ENCODE measurements around the gene MEIS1. TPM values are rescaled to one million over a fixed set of nuclear protein-coding genes. Genes with fewer than 3 reads are reported as not detected.
A peak's percentile ranks its signal among the peaks of the same experiment; 100 is the strongest.

MEIS1 gene
- polyA plus RNA-seq, 2 donors = 16.8 to 30.4 TPM

GRCh38 chr2:66498289-66498975 is 63.5 kb downstream of the MEIS1 start:
- 72 to 79% methylated on average over 5 of the region's 5 CpGs for WGBS, 2 donors
- Histone ChIP-seq H3K27ac (ENCODE audit: low read depth in 2 of 2, low read length in 1 of 2) (no peak overlapping the region), H3K4me1 (ENCODE audit: control insufficient read depth in 2 of 2, insufficient read depth in 2 of 2, low read length in 1 of 2) (peaks cover 3 to 8% of the 10 kb centered on the region in 2 donors)

GRCh38 chr2:66501267-66501666 is 66.3 kb downstream of the MEIS1 start:
- Histone ChIP-seq H3K36me3 (ENCODE audit: control insufficient read depth in 2 of 2, insufficient read depth in 2 of 2, low read length in 1 of 2) (peaks cover 0 to 3% of the 10 kb centered on the region in 2 donors), H3K4me1 (ENCODE audit: control insufficient read depth in 2 of 2, insufficient read depth in 2 of 2, low read length in 1 of 2) (peaks cover 0 to 6% of the 10 kb centered on the region in 2 donors)

More at GRCh38 chr2:66498289-66498975, 63.5 kb downstream of the MEIS1 start:
- Histone ChIP-seq H3K27me3 (ENCODE audit: control insufficient read depth in 1 of 2, insufficient read depth in 2 of 2, low read length in 2 of 2) (no peaks in the 10 kb centered on the region), H3K9me3 (ENCODE audit: control insufficient read depth in 2 of 2, insufficient read depth in 1 of 2, low read depth in 1 of 2, low read length in 1 of 2) (no peaks in the 10 kb centered on the region), H3K36me3 (ENCODE audit: control insufficient read depth in 2 of 2, insufficient read depth in 2 of 2, low read length in 1 of 2) (peaks cover 0 to 3% of the 10 kb centered on the region in 2 donors), H3K4me3 (ENCODE audit: low read depth in 1 of 2, low read length in 2 of 2) (no peak overlapping the region)

GRCh38 chr2:66506265-66506664 is 71.3 kb downstream of the MEIS1 start:
- no peaks in the 10 kb centered on the region for H3K9me3 ChIP-seq (ENCODE audit: control insufficient read depth in 2 of 2, insufficient read depth in 1 of 2, low read depth in 1 of 2, low read length in 1 of 2)
- H3K36me3 ChIP-seq (ENCODE audit: control insufficient read depth in 2 of 2, insufficient read depth in 2 of 2, low read length in 1 of 2) = peaks cover 0 to 3% of the 10 kb centered on the region in 2 donors
- no peak overlapping the region for H3K27ac ChIP-seq (ENCODE audit: low read depth in 2 of 2, low read length in 1 of 2)
- H3K4me3 ChIP-seq (ENCODE audit: low read depth in 1 of 2, low read length in 2 of 2) = no peak overlapping the region
- peaks cover 2 to 7% of the 10 kb centered on the region in 2 donors for H3K4me1 ChIP-seq (ENCODE audit: control insufficient read depth in 2 of 2, insufficient read depth in 2 of 2, low read length in 1 of 2)
- no peaks in the 10 kb centered on the region for H3K27me3 ChIP-seq (ENCODE audit: control insufficient read depth in 1 of 2, insufficient read depth in 2 of 2, low read length in 2 of 2)
- 77 to 82% methylated on average over 5 of the region's 5 CpGs for WGBS, 2 donors

More at GRCh38 chr2:66501267-66501666, 66.3 kb downstream of the MEIS1 start:
- Histone ChIP-seq H3K27me3 (ENCODE audit: control insufficient read depth in 1 of 2, insufficient read depth in 2 of 2, low read length in 2 of 2) (no peaks in the 10 kb centered on the region), H3K4me3 (ENCODE audit: low read depth in 1 of 2, low read length in 2 of 2) (no peak overlapping the region), H3K27ac (ENCODE audit: low read depth in 2 of 2, low read length in 1 of 2) (no peak overlapping the region), H3K9me3 (ENCODE audit: control insufficient read depth in 2 of 2, insufficient read depth in 1 of 2, low read depth in 1 of 2, low read length in 1 of 2) (no peaks in the 10 kb centered on the region)

- peaks cover 2 to 7% of the 10 kb centered on the region in 2 donors for H3K4me1 ChIP-seq (ENCODE audit: control insufficient read depth in 2 of 2, insufficient read depth in 2 of 2, low read length in 1 of 2)
- H3K9me3 ChIP-seq (ENCODE audit: control insufficient read depth in 2 of 2, insufficient read depth in 1 of 2, low read depth in 1 of 2, low read length in 1 of 2) = no peaks in the 10 kb centered on the region
These were observed 72.8 kb downstream of the MEIS1 start for GRCh38 chr2:66507673-66508201.

GRCh38 chr2:66508484-66509071 is 73.7 kb downstream of the MEIS1 start:
- H3K4me3 ChIP-seq (ENCODE audit: low read depth in 1 of 2, low read length in 2 of 2) = no peak overlapping the region
- 51 to 54% methylated on average over 17 of the region's 17 CpGs for WGBS, 2 donors
- no peaks in the 10 kb centered on the region for H3K9me3 ChIP-seq (ENCODE audit: control insufficient read depth in 2 of 2, insufficient read depth in 1 of 2, low read depth in 1 of 2, low read length in 1 of 2)
- H3K27me3 ChIP-seq (ENCODE audit: control insufficient read depth in 1 of 2, insufficient read depth in 2 of 2, low read length in 2 of 2) = no peaks in the 10 kb centered on the region
- H3K4me1 ChIP-seq (ENCODE audit: control insufficient read depth in 2 of 2, insufficient read depth in 2 of 2, low read length in 1 of 2) = peaks cover 2 to 7% of the 10 kb centered on the region in 2 donors
- peaks cover 0 to 2% of the 10 kb centered on the region in 2 donors for H3K36me3 ChIP-seq (ENCODE audit: control insufficient read depth in 2 of 2, insufficient read depth in 2 of 2, low read length in 1 of 2)
- H3K27ac ChIP-seq (ENCODE audit: low read depth in 2 of 2, low read length in 1 of 2) = peak overlapping the region in 1 of 2 donors; percentile 59

More at GRCh38 chr2:66507673-66508201, 72.8 kb downstream of the MEIS1 start:
- Histone ChIP-seq H3K27ac (ENCODE audit: low read depth in 2 of 2, low read length in 1 of 2) (peak overlapping the region in 1 of 2 donors; percentile 26), H3K36me3 (ENCODE audit: control insufficient read depth in 2 of 2, insufficient read depth in 2 of 2, low read length in 1 of 2) (peaks cover 2 to 3% of the 10 kb centered on the region in 2 donors), H3K4me3 (ENCODE audit: low read depth in 1 of 2, low read length in 2 of 2) (no peak overlapping the region), H3K27me3 (ENCODE audit: control insufficient read depth in 1 of 2, insufficient read depth in 2 of 2, low read length in 2 of 2) (no peaks in the 10 kb centered on the region)
- WGBS, 2 donors = 44 to 52% methylated on average over 13 of the region's 13 CpGs

- Histone ChIP-seq H3K27me3 (ENCODE audit: control insufficient read depth in 1 of 2, insufficient read depth in 2 of 2, low read length in 2 of 2) (no peaks in the 10 kb centered on the region), H3K36me3 (ENCODE audit: control insufficient read depth in 2 of 2, insufficient read depth in 2 of 2, low read length in 1 of 2) (peaks cover 0 to 2% of the 10 kb centered on the region in 2 donors), H3K27ac (ENCODE audit: low read depth in 2 of 2, low read length in 1 of 2) (no peak overlapping the region), H3K9me3 (ENCODE audit: control insufficient read depth in 2 of 2, insufficient read depth in 1 of 2, low read depth in 1 of 2, low read length in 1 of 2) (no peaks in the 10 kb centered on the region), H3K4me3 (ENCODE audit: low read depth in 1 of 2, low read length in 2 of 2) (no peak overlapping the region), H3K4me1 (ENCODE audit: control insufficient read depth in 2 of 2, insufficient read depth in 2 of 2, low read length in 1 of 2) (peaks cover 2 to 7% of the 10 kb centered on the region in 2 donors)
- WGBS, 2 donors = 62 to 71% methylated on average over 1 of the region's 1 CpG
These were observed 74.4 kb downstream of the MEIS1 start for GRCh38 chr2:66509326-66509811.

GRCh38 chr2:66512626-66513025 is 77.7 kb downstream of the MEIS1 start:
- Histone ChIP-seq H3K36me3 (ENCODE audit: control insufficient read depth in 2 of 2, insufficient read depth in 2 of 2, low read length in 1 of 2) (peaks cover 0 to 2% of the 10 kb centered on the region in 2 donors), H3K4me1 (ENCODE audit: control insufficient read depth in 2 of 2, insufficient read depth in 2 of 2, low read length in 1 of 2) (peaks cover 1 to 2% of the 10 kb centered on the region in 2 donors), H3K4me3 (ENCODE audit: low read depth in 1 of 2, low read length in 2 of 2) (no peak overlapping the region), H3K27me3 (ENCODE audit: control insufficient read depth in 1 of 2, insufficient read depth in 2 of 2, low read length in 2 of 2) (no peaks in the 10 kb centered on the region), H3K27ac (ENCODE audit: low read depth in 2 of 2, low read length in 1 of 2) (no peak overlapping the region), H3K9me3 (ENCODE audit: control insufficient read depth in 2 of 2, insufficient read depth in 1 of 2, low read depth in 1 of 2, low read length in 1 of 2) (no peaks in the 10 kb centered on the region)

- no peaks in the 10 kb centered on the region for H3K27me3 ChIP-seq (ENCODE audit: control insufficient read depth in 1 of 2, insufficient read depth in 2 of 2, low read length in 2 of 2)
- H3K4me3 ChIP-seq (ENCODE audit: low read depth in 1 of 2, low read length in 2 of 2) = no peak overlapping the region
- WGBS, 2 donors = 38 to 42% methylated on average over 2 of the region's 2 CpGs
- H3K36me3 ChIP-seq (ENCODE audit: control insufficient read depth in 2 of 2, insufficient read depth in 2 of 2, low read length in 1 of 2) = peaks cover 0 to 2% of the 10 kb centered on the region in 2 donors
- no peaks in the 10 kb centered on the region for H3K4me1 ChIP-seq (ENCODE audit: control insufficient read depth in 2 of 2, insufficient read depth in 2 of 2, low read length in 1 of 2)
- no peaks in the 10 kb centered on the region for H3K9me3 ChIP-seq (ENCODE audit: control insufficient read depth in 2 of 2, insufficient read depth in 1 of 2, low read depth in 1 of 2, low read length in 1 of 2)
- H3K27ac ChIP-seq (ENCODE audit: low read depth in 2 of 2, low read length in 1 of 2) = no peak overlapping the region
These were observed 80.8 kb downstream of the MEIS1 start for GRCh38 chr2:66515743-66516142.

GRCh38 chr2:66516499-66516898 is 81.6 kb downstream of the MEIS1 start:
- Histone ChIP-seq H3K36me3 (ENCODE audit: control insufficient read depth in 2 of 2, insufficient read depth in 2 of 2, low read length in 1 of 2) (peaks cover 0 to 2% of the 10 kb centered on the region in 2 donors), H3K27me3 (ENCODE audit: control insufficient read depth in 1 of 2, insufficient read depth in 2 of 2, low read length in 2 of 2) (no peaks in the 10 kb centered on the region), H3K4me1 (ENCODE audit: control insufficient read depth in 2 of 2, insufficient read depth in 2 of 2, low read length in 1 of 2) (no peaks in the 10 kb centered on the region), H3K27ac (ENCODE audit: low read depth in 2 of 2, low read length in 1 of 2) (no peak overlapping the region), H3K9me3 (ENCODE audit: control insufficient read depth in 2 of 2, insufficient read depth in 1 of 2, low read depth in 1 of 2, low read length in 1 of 2) (no peaks in the 10 kb centered on the region), H3K4me3 (ENCODE audit: low read depth in 1 of 2, low read length in 2 of 2) (no peak overlapping the region)
- WGBS, 2 donors = 91 to 95% methylated on average over 8 of the region's 8 CpGs
